Hepatocyte (in vitro differentiated cells): ENCODE results near the gene THRAP3.

Experiments used
- CTCF ChIP-seq: fragments of 200-600 bp; sonication (generic); IDR thresholded peaks from 2 replicates; pipeline ENCODE4 v1.5.1; 2016; ENCODE audit warnings: antibody characterized with exemption, mild to moderate bottlenecking; ENCODE audit not compliant: poor library complexity
- EZH2 ChIP-seq: fragments of 200-600 bp; sonication (generic); IDR thresholded peaks from 2 replicates; pipeline ENCODE4 v1.6.1; 2016; ENCODE audit warnings: antibody characterized with exemption, mild to moderate bottlenecking, borderline replicate concordance
- EZH2phosphoT487 ChIP-seq: fragments of 200-600 bp; sonication (generic); IDR thresholded peaks from one replicate; pipeline ENCODE4 v1.6.1; 2018; ENCODE audit warnings: antibody characterized with exemption, mild to moderate bottlenecking, low read depth, moderate library complexity; ENCODE audit not compliant: unreplicated experiment, severe bottlenecking

- no peak for TF ChIP-seq CTCF
- no peak for TF ChIP-seq EZH2
- no peak for TF ChIP-seq EZH2phosphoT487
Measured at GRCh38 chr1:36203554-36204346, 20.5 kb upstream of the THRAP3 start.
